ENCODE data around the gene MERTK. TPM values are rescaled to one million over a fixed set of nuclear protein-coding genes. Genes with fewer than 3 reads are reported as not detected.
A peak's percentile ranks its signal among the peaks of the same experiment; 100 is the strongest.

The MERTK gene
- total RNA-seq, 1 donor from 2014 or later: 3.2 TPM

GRCh38 chr2:112000399-112001135, 102.2 kb downstream of the MERTK start:
- H3K4me3 Mint-ChIP-seq (ENCODE audit: unreplicated experiment): no peak overlapping the region
- no peak for TF ChIP-seq CTCF (IDR thresholded peaks at IDR 0.05)
- H3K27ac Mint-ChIP-seq (ENCODE audit: unreplicated experiment): no peak overlapping the region
- H3K36me3 Mint-ChIP-seq (ENCODE audit: low read depth): peaks cover 11% of the 10 kb centered on the region
- no peaks in the 10 kb centered on the region for H3K27me3 Mint-ChIP-seq (ENCODE audit: low read depth)
- peaks cover 8% of the 10 kb centered on the region for H3K4me1 Mint-ChIP-seq (ENCODE audit: low read depth)
- DNase-seq (ENCODE audit: low spot score): no peak
- H3K9me3 Mint-ChIP-seq (ENCODE audit: low read depth): peaks cover 3% of the 10 kb centered on the region

- Mint-ChIP-seq H3K9me3 (ENCODE audit: low read depth) (peaks cover 3% of the 10 kb centered on the region), H3K4me1 (ENCODE audit: low read depth) (peaks cover 8% of the 10 kb centered on the region), H3K36me3 (ENCODE audit: low read depth) (peaks cover 11% of the 10 kb centered on the region), H3K4me3 (ENCODE audit: unreplicated experiment) (no peak overlapping the region), H3K27me3 (ENCODE audit: low read depth) (no peaks in the 10 kb centered on the region), H3K27ac (ENCODE audit: unreplicated experiment) (no peak overlapping the region)
- DNase-seq (ENCODE audit: low spot score): no peak
- no peak for TF ChIP-seq CTCF (IDR thresholded peaks at IDR 0.05)
Observed at GRCh38 chr2:112001136-112001715, 102.8 kb downstream of the MERTK start.

- DNase-seq (ENCODE audit: low spot score): no peak
- Mint-ChIP-seq H3K4me1 (ENCODE audit: low read depth) (peaks cover 4% of the 10 kb centered on the region), H3K9me3 (ENCODE audit: low read depth) (peaks cover 3% of the 10 kb centered on the region), H3K36me3 (ENCODE audit: low read depth) (peaks cover 11% of the 10 kb centered on the region), H3K27ac (ENCODE audit: unreplicated experiment) (no peak overlapping the region), H3K27me3 (ENCODE audit: low read depth) (no peaks in the 10 kb centered on the region), H3K4me3 (ENCODE audit: unreplicated experiment) (no peak overlapping the region)
- no peak for TF ChIP-seq CTCF (IDR thresholded peaks at IDR 0.05)
Observed at GRCh38 chr2:112001942-112002341, 103.5 kb downstream of the MERTK start.

- peaks cover 3% of the 10 kb centered on the region for H3K9me3 Mint-ChIP-seq (ENCODE audit: low read depth)
- H3K4me3 Mint-ChIP-seq (ENCODE audit: unreplicated experiment): no peak overlapping the region
- DNase-seq (ENCODE audit: low spot score): no peak
- H3K36me3 Mint-ChIP-seq (ENCODE audit: low read depth): peaks cover 11% of the 10 kb centered on the region
- H3K4me1 Mint-ChIP-seq (ENCODE audit: low read depth): no peaks in the 10 kb centered on the region
- H3K27ac Mint-ChIP-seq (ENCODE audit: unreplicated experiment): no peak overlapping the region
- no peak for TF ChIP-seq CTCF (IDR thresholded peaks at IDR 0.05)
- no peaks in the 10 kb centered on the region for H3K27me3 Mint-ChIP-seq (ENCODE audit: low read depth)
Observed at GRCh38 chr2:112003576-112004252, 105.3 kb downstream of the MERTK start.

- H3K27ac Mint-ChIP-seq (ENCODE audit: unreplicated experiment): peak overlapping the region; percentile 18
- no peak overlapping the region for H3K4me3 Mint-ChIP-seq (ENCODE audit: unreplicated experiment)
- no peaks in the 10 kb centered on the region for H3K4me1 Mint-ChIP-seq (ENCODE audit: low read depth)
- no peak for DNase-seq (ENCODE audit: low spot score)
- TF ChIP-seq CTCF (IDR thresholded peaks at IDR 0.05): no peak
- peaks cover 11% of the 10 kb centered on the region for H3K36me3 Mint-ChIP-seq (ENCODE audit: low read depth)
- H3K9me3 Mint-ChIP-seq (ENCODE audit: low read depth): peaks cover 3% of the 10 kb centered on the region
- H3K27me3 Mint-ChIP-seq (ENCODE audit: low read depth): no peaks in the 10 kb centered on the region
Observed at GRCh38 chr2:112004253-112004645, 105.8 kb downstream of the MERTK start.
